Measurements from ENCODE around the gene ADIPOR2. TPM values are rescaled to one million over a fixed set of nuclear protein-coding genes. Genes with fewer than 3 reads are reported as not detected.

Gene ADIPOR2
- polyA plus RNA-seq, 3 donors = 3.9 to 14.6 (median 6.2) TPM

GRCh38 chr12:1660304-1661187 lies 30.3 kb upstream of the ADIPOR2 start:
- H3K27ac Mint-ChIP-seq = peak overlapping the region; percentile 26 to 83 (median 45)
- no peaks in the 10 kb centered on the region for H3K27me3 ChIP-seq (ENCODE audit: control insufficient read depth in 2 of 2, insufficient read depth in 2 of 2, low read length in 2 of 2)
- no peaks in the 10 kb centered on the region for H3K36me3 Mint-ChIP-seq
- H3K4me1 ChIP-seq (ENCODE audit: control insufficient read depth in 1 of 2, insufficient read depth in 2 of 2, low read length in 2 of 2) = peaks cover 13 to 21% of the 10 kb centered on the region in 2 donors
- H3K9me3 ChIP-seq (replicated peaks in 1 of 2; ENCODE audit: control insufficient read depth in 1 of 2, insufficient read depth in 1 of 2, low read length in 2 of 2) = no peaks in the 10 kb centered on the region
- H3K79me2 ChIP-seq (ENCODE audit: insufficient read depth, low read length) = no peaks in the 10 kb centered on the region
- peak overlapping the region in 1 of 2 donors; percentile 25 for H3K27ac ChIP-seq (ENCODE audit: low read depth in 1 of 2, low read length in 2 of 2)
- H3K4me2 ChIP-seq (replicated peaks; ENCODE audit: extremely low read depth, low read length, poor library complexity, severe bottlenecking) = no peak overlapping the region
- no peak overlapping the region for H3K4me3 Mint-ChIP-seq
- H4K20me1 ChIP-seq (ENCODE audit: insufficient read depth, low read length) = no peaks in the 10 kb centered on the region
- no peaks in the 10 kb centered on the region for H3K36me3 ChIP-seq (replicated peaks in 1 of 2; ENCODE audit: control insufficient read depth in 1 of 2, insufficient read depth in 2 of 2, low read length in 2 of 2)
- peaks cover 0 to 2% (median 1%) of the 10 kb centered on the region in 3 donors for H3K27me3 Mint-ChIP-seq (ENCODE audit: low read depth in 3 of 3)
- peak in 2 of 3 donors; percentile 32 to 59 for DNase-seq
- H3K4me1 Mint-ChIP-seq = peaks cover 28% of the 10 kb centered on the region
- no peak overlapping the region for H2AFZ ChIP-seq (ENCODE audit: insufficient read depth, low read depth, low read length, poor library complexity, severe bottlenecking)
- WGBS (ENCODE audit: insufficient coverage) = 40% methylated on average over 3 of the region's 20 CpGs
- no peak for TF ChIP-seq CTCF (IDR thresholded peaks at IDR 0.05)
- peaks cover 0 to 3% (median 0%) of the 10 kb centered on the region in 7 donors for H3K9me3 Mint-ChIP-seq
- no peak overlapping the region for H3K9ac ChIP-seq (ENCODE audit: insufficient read depth, low read length, poor library complexity, severe bottlenecking)
- H3K4me3 ChIP-seq (replicated peaks in 1 of 3; ENCODE audit: low read depth in 2 of 3, low read length in 3 of 3) = no peak overlapping the region
- intact Hi-C loops (cut with micrococcal nuclease) = loop anchor here in 1 of 2 donors (5.0 kb wide), 1 partner anchor 42 kb away; no protein-coding TSS in a partner anchor

- H3K36me3 ChIP-seq (replicated peaks in 1 of 2; ENCODE audit: control insufficient read depth in 1 of 2, insufficient read depth in 2 of 2, low read length in 2 of 2) = no peaks in the 10 kb centered on the region
- Mint-ChIP-seq H3K27ac (peak overlapping the region in 5 of 7 donors; percentile 42 to 87 (median 54)), H3K4me3 (peak overlapping the region; percentile 73 to 86), H3K36me3 (no peaks in the 10 kb centered on the region), H3K4me1 (peaks cover 34% of the 10 kb centered on the region), H3K27me3 (ENCODE audit: low read depth in 3 of 3) (peaks cover 0 to 2% (median 0%) of the 10 kb centered on the region in 3 donors), H3K9me3 (peaks cover 0 to 3% (median 0%) of the 10 kb centered on the region in 7 donors)
- H3K4me2 ChIP-seq (replicated peaks; ENCODE audit: extremely low read depth, low read length, poor library complexity, severe bottlenecking) = peak overlapping the region; percentile 80
- H3K4me3 ChIP-seq (replicated peaks in 1 of 3; ENCODE audit: low read depth in 2 of 3, low read length in 3 of 3) = peak overlapping the region; percentile 37 to 73 (median 40)
- WGBS (ENCODE audit: insufficient coverage) = 2% methylated on average over 44 of the region's 69 CpGs
- DNase-seq = peak; percentile 82 to 92 (median 91)
- intact Hi-C loops (cut with micrococcal nuclease) = loop anchor here in 1 of 2 donors (5.0 kb wide), 1 partner anchor 41 kb away; no protein-coding TSS in a partner anchor
- peak overlapping the region; percentile 70 for H2AFZ ChIP-seq (ENCODE audit: insufficient read depth, low read depth, low read length, poor library complexity, severe bottlenecking)
- no peaks in the 10 kb centered on the region for H3K9me3 ChIP-seq (replicated peaks in 1 of 2; ENCODE audit: control insufficient read depth in 1 of 2, insufficient read depth in 1 of 2, low read length in 2 of 2)
- H3K79me2 ChIP-seq (ENCODE audit: insufficient read depth, low read length) = no peaks in the 10 kb centered on the region
- H3K9ac ChIP-seq (ENCODE audit: insufficient read depth, low read length, poor library complexity, severe bottlenecking) = peak overlapping the region; percentile 51
- peaks cover 18 to 26% of the 10 kb centered on the region in 2 donors for H3K4me1 ChIP-seq (ENCODE audit: control insufficient read depth in 1 of 2, insufficient read depth in 2 of 2, low read length in 2 of 2)
- no peaks in the 10 kb centered on the region for H4K20me1 ChIP-seq (ENCODE audit: insufficient read depth, low read length)
- peak overlapping the region in 1 of 2 donors; percentile 40 for H3K27ac ChIP-seq (ENCODE audit: low read depth in 1 of 2, low read length in 2 of 2)
- no peaks in the 10 kb centered on the region for H3K27me3 ChIP-seq (ENCODE audit: control insufficient read depth in 2 of 2, insufficient read depth in 2 of 2, low read length in 2 of 2)
- no peak for TF ChIP-seq CTCF (IDR thresholded peaks at IDR 0.05)
Measured at GRCh38 chr12:1661553-1662335, 29.1 kb upstream of the ADIPOR2 start.
